AG10803 (cell line): ENCODE results near the gene CD99L2.

ENCODE experiments used
- DNase-seq: peaks from one replicate; pipeline ENCODE4 v3.0.0; 2010; ENCODE audit warnings: low read depth
- H3K4me3 ChIP-seq: 2 replicates; pipeline ENCODE4 v1.5.1; 2011; ENCODE audit warnings: mild to moderate bottlenecking, low read length, control low read depth
- TF ChIP-seq, protein P1 (sequence below): conservative IDR thresholded peaks from 2 replicates; pipeline ENCODE4 v1.5.1; 2011; ENCODE audit warnings: mild to moderate bottlenecking, low read length, control low read depth, inconsistent platforms

The CD99L2 gene

DNA sequence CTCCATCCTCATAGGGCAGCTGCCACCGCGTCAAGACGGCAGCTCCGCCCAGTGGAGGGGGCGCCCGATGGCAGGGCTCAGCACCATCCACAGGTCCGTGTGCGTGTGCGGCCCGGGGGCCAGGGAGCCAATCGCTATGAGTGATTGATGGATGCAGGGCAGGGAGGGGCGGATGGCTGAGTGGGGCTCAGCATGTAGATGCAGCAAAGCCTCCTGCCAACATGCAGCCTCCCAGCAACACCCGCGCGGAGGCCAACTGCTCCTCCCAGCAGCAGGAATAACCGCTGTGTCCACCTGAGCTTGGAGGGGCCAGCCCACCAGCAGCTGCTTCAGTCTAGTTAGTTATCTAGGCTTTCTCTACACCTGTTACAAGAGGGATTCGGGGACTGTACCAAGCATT is 127.8 kb downstream of the CD99L2 start:
- DNase-seq: no peak
- H3K4me3 ChIP-seq: no peak overlapping the region
- TF ChIP-seq, protein P1, sequence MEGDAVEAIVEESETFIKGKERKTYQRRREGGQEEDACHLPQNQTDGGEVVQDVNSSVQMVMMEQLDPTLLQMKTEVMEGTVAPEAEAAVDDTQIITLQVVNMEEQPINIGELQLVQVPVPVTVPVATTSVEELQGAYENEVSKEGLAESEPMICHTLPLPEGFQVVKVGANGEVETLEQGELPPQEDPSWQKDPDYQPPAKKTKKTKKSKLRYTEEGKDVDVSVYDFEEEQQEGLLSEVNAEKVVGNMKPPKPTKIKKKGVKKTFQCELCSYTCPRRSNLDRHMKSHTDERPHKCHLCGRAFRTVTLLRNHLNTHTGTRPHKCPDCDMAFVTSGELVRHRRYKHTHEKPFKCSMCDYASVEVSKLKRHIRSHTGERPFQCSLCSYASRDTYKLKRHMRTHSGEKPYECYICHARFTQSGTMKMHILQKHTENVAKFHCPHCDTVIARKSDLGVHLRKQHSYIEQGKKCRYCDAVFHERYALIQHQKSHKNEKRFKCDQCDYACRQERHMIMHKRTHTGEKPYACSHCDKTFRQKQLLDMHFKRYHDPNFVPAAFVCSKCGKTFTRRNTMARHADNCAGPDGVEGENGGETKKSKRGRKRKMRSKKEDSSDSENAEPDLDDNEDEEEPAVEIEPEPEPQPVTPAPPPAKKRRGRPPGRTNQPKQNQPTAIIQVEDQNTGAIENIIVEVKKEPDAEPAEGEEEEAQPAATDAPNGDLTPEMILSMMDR: no peak

DNA sequence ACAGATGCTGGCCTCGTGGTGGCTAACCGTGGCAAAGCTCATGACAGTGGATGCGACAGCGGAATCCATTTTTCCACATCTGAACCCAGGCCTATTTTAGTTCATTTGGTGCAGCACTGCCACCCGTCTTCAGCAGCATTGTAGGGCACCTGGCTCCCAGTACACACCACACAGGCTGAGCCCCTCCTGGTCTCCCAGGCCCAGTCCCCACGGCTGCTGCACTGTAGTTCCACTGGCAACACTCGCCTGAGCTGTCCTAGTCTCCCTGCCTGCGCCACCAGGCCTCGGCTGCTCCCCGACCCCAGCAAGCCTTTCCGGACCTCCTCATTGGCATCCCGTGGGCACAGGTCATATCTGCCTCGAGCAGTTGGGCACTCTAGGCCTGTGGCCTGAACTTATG is 129.1 kb downstream of the CD99L2 start:
- DNase-seq: no peak
- no peak overlapping the region for H3K4me3 ChIP-seq
- TF ChIP-seq, protein P1: no peak

DNA sequence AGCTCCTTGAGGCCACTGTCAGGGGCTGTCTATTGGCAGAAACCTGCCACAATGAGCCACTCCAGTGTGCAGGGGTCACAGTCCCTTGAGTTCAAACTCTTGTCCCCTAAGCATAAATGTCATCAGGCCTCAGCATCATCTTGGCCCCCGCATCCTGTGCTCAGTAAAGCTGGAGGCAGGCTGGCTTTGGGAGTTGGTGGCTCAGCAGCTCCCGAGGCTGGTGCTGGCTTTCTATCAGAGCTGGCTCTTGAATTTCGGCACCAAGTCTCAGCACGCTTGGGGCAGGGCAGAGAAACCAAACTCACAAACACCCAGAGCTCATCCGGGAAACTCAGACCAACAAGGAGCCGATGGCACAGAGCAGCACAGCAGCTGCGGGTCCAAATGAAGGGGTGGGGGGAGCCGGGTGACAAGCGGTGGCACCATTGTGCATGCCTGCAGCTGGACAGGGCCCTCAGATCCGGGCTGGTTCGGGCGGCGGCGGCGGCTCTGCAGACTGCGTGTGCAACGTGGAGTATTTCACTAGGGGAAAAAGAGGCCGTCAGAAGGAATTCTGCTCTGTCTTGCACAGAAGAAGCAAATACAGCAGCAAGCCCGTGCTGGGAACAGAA is 129.8 kb downstream of the CD99L2 start:
- DNase-seq: no peak
- TF ChIP-seq, protein P1: no peak
- no peak overlapping the region for H3K4me3 ChIP-seq

DNA sequence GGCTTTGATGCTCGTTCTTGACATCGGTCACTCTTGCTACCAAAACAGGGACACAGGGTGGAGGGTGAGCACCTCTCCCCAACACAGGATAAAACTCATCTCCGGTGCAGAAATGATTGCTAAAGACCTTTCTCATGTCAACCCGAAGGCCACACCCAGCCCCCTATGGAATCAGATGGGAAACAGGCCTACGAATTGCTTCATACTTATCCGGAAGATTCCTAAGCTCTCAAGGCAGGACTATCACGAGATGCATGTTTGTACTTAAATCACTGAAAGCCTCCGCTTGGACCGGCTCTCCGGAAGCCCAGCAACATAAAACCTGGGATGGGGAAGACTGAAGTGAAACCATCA is 130.4 kb downstream of the CD99L2 start:
- TF ChIP-seq, protein P1: no peak
- H3K4me3 ChIP-seq: no peak overlapping the region
- peak; percentile 50 for DNase-seq

DNA sequence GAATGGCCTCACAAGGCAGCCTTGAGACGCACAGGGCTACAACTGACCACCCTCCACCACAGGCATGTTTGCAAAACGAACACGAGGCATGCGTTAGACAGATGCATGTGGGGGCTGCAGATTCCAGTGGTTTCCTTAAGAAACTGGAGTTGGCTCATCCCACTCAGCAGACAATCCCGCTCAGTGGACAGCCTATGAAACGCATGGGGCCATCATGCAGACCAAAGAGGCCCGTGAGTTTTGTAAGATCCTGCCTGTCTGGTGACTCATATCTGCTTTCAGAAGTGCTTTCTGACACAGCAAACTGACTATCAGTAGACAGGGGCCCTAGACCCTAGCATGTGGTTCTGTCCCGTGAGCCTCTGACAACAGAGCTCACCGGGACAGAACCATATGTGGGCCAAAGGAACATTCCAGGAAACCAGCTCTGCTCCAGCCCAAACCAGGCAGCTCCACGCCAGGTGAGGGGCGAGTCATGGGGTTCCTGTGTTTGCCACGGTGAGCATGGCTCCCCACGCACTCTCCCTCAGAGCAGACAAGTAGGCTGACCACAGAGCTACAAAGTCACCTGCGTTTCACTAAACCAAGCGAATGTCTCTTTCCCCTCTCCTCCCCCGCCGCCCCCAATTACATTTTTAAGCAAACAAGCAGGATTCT is 130.9 kb downstream of the CD99L2 start:
- TF ChIP-seq, protein P1: 0 out of 2 replicates have a peak, but pooled peaks have one; percentile 8
- no peak overlapping the region for H3K4me3 ChIP-seq

DNA sequence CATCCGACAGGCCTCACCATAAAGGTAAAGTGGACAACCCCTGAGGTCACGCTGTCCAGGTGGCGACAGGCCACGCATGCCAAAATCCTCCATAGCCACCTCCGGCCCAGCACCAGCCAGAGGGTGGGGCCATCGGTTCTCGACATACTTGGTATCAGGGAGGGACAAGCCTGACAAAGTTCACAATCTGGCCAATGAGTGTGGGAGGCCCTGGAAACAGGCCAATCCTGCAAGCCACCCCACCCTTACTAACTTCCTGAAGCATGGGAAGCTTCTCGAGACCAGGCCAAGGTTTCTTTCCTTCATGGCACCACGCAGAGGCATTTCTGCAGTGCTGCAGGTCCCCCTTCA is 131.4 kb downstream of the CD99L2 start:
- DNase-seq: no peak
- TF ChIP-seq, protein P1: no peak
- no peak overlapping the region for H3K4me3 ChIP-seq

More for the DNA sequence above, 130.9 kb downstream of the CD99L2 start:
- peak; percentile 93 for DNase-seq

DNA sequence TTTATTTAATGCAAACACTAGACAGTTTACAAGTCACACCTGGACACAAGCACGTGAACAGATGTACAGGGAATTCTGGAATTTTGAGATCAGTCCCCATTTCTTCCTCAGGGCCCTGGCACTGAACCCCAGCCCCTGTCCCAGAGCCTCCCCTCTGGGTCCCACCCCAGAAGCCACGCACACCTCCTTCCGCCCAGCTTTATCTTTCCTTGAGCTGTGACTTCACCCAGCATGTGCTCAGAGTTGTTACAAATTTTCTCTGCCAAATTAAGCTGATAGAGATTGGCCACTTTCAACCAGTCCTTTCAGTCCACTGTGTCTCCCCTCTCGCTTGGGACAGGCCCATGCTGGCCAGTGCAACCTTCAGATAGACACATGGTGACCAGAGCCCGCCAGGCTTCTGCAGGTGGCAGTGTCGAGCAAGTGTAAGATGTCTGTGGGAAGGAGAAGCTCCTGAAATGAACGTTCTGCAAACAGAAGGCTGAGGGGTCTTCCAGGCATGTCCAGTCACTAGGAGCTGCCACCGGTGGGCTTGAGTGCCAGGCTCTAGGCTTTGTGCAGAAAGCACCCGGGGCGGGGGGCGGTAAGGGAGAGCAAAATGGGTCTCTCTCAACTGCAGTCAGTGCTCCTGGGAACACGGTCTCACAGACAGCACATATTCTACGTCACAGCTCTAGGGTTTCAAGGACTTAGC is 132.0 kb downstream of the CD99L2 start:
- H3K4me3 ChIP-seq: no peak overlapping the region
- no peak for DNase-seq
- TF ChIP-seq, protein P1: no peak
